GM12872 (cell line): ENCODE data around the gene SPI1.

Experiments
- TF ChIP-seq, protein P1 (sequence below): IDR thresholded peaks from 3 replicates; pipeline ENCODE4 v1.5.1; 2011; ENCODE audit warnings: low read depth, mild to moderate bottlenecking, low read length, moderate library complexity; ENCODE audit not compliant: insufficient read depth

Gene SPI1

DNA sequence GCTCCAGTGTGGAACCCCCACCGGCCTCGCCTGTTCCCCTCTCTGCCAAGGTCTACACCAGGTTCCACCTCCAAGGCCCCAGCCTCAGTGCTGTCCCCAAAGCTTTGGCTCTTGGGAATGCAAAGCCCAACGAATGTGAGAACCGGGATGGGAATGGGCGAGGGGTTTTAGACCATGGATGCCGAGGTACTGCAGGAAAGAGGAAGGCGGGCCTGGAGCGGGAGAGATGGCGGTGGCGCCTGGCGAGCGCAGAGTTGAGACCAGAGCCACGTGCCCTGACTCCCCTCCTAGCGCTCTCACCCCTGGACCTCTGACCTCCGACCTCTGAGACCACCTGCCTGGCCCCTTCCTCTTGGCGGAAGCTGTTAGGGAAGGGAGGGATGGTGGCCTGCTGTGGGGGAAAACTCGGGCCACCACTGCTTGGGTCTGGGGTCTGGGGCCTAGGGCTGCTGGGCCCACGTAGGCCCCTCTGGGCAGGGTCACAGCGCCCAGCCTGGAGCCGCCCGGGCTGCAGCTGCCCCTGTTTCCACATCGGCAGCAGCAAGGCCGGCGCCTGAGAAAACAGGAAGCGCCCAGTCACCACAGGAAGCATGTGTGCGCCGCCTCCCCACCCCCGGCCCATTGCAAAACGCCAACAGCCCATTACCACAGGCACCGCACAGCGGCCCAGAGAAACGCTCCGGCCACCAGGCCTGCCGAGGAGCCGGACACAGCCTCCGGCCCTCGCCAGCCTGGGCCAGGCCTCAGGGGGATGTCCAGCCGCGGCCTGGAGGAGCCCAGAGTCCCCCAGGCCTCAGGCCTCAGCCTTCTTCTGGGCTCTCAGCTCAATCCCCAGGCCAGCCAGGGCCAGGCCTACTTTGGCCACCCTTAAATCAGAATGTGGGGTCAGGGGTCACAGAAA lies 16.2 kb upstream of the SPI1 start:
- TF ChIP-seq, protein P1, sequence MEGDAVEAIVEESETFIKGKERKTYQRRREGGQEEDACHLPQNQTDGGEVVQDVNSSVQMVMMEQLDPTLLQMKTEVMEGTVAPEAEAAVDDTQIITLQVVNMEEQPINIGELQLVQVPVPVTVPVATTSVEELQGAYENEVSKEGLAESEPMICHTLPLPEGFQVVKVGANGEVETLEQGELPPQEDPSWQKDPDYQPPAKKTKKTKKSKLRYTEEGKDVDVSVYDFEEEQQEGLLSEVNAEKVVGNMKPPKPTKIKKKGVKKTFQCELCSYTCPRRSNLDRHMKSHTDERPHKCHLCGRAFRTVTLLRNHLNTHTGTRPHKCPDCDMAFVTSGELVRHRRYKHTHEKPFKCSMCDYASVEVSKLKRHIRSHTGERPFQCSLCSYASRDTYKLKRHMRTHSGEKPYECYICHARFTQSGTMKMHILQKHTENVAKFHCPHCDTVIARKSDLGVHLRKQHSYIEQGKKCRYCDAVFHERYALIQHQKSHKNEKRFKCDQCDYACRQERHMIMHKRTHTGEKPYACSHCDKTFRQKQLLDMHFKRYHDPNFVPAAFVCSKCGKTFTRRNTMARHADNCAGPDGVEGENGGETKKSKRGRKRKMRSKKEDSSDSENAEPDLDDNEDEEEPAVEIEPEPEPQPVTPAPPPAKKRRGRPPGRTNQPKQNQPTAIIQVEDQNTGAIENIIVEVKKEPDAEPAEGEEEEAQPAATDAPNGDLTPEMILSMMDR: no peak

DNA sequence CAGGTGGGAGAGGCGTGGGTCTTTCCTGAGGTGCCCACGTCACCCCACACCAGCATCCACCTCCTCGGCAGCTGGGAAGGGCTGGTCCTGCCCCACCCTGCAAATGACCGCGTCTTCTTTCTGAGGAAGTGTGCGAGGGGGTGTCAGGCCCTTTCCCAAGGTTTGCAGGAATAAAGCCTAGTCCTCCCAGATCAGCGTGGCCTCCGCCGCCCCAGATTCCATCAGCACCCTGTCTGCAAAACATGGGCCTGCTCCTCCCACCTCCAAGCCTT lies 15.6 kb upstream of the SPI1 start:
- TF ChIP-seq, protein P1: no peak

DNA sequence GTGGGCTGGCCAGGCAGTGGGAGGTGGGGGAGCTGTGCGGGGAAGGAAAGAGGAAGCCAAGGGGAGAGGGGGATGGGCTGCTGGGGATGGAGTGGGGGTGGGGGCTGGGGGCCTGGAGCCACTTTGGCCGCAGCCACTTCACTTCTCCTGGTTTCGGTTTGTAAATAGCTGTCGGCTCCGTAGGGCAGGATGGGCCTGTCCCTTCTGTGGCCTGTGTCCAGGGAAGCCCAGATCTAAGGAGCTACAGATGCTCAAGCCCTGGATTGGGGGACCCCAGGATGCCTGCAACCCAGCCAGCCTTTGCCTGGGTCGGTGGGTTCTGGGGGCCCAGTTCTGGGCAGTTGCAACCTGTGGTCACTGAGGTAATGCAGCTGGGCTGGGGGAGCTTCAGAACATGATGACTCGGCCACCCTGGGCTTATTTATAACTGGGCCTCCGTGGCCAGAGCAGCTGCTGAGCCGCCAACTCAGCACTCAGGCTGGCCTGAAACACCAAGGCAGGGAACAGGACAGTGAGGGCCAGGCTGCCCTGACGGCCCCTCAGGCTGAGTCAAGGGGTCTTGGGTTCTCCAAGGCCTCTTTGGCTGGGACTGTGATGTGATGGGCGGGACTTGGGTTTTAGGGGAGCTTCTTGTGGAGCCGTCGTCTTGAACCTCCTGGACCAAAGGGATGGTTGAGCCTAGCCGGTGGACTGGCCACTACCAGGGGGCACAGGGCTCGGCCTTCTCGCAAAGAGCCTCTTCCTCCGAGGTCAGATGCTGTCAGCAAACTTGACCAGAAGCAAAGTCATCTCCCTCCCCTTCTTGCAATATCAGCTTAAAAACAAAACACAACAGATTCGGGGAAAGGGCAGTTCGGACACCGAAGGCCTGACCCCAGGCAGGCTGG lies 15.1 kb upstream of the SPI1 start:
- TF ChIP-seq, protein P1: no peak

DNA sequence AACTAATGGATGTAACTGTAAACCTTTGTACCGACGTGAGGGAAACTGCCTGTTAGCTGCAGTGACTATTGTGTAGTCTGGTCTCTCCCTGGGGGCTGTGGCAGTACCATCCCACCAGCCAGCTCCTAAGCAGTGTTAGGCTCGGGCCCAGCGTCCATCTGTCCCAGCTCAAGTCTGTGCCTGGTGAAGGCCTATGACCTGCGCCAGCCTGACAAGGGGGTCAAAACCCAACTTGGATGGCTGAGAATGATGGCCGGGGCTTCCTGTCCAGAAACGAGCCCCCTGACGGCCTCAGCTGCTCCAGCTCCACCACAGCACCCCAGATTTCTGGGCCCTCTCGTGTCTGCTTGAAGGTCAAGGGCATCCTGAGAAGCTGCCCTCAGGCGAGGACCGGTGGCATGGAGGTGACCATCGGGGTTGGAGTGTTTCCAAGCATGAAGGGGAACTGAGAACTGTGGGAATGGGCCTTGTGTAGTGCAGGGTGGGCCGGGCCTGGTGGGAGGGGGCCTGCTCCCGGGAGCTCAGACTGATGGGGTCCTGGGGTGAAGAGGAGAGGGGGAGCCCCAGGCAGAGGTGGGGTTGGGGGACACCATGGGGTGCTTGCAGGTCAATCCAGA lies 14.3 kb upstream of the SPI1 start:
- TF ChIP-seq, protein P1: no peak

DNA sequence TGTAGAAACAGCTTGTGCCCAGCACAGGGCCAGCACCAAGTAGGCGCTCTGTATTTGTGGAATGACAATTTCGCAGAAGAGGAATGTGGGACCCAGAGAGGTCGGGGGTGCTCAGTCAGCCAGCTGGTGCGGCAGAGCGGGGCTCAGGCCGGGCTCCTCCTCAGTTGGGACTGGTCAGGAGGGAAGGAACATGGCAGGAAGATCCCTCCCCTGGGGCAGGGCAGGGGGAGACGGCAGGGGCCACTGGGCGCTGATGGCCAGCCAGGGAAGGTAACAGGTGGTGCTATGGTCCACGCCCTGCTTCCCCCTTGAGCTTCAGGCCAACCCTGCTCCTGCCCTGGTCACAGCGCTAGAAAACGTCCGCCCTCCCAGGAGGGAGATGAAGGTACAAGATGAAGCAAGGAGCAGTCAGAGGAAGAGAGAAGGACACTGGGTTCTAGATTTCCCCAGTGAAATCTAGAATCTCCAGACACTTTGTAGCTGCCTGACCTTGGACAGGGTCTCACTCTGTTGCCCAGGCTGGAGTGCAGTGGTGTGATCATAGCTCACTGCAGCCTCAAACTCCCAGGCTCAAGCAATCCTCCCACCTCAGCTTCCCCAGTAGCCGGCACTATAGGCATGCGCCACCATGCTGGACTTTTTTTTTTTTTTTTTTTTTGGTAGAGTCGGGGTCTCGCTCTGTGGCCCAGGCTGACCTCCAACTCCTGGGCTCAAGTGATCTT lies 13.5 kb upstream of the SPI1 start:
- TF ChIP-seq, protein P1: no peak

DNA sequence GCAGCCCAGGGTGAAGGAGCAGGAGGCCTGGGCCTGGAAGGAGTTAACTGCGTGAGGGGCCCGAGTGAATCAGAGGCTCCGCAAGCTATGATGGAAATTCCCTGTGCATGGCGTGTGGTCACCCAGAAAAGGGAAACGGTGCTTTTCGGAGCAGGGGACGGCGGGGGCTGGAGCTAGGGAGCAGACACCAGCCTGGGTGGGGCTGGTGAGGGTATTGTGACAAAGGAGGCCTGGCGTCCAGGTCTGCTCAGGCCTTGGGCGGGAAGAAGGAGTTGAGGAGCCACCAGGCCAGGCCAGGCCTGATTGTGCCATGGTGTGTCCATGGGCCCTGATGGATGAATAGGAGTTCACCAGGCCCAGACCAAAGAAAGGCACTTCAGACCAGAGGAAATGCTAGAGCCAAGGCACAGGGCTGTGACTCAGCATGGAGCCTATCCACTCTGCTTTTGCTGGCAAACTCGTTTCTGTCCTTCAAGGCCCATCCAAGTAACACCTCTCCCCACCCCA lies 12.8 kb upstream of the SPI1 start:
- TF ChIP-seq, protein P1: no peak
